ENCODE data around the gene SAP30L. TPM values are rescaled to one million over a fixed set of nuclear protein-coding genes. Genes with fewer than 3 reads are reported as not detected.

The SAP30L gene
- total and polyA plus RNA-seq, 7 donors = 9.2 to 35.7 (median 26.0) TPM

DNA sequence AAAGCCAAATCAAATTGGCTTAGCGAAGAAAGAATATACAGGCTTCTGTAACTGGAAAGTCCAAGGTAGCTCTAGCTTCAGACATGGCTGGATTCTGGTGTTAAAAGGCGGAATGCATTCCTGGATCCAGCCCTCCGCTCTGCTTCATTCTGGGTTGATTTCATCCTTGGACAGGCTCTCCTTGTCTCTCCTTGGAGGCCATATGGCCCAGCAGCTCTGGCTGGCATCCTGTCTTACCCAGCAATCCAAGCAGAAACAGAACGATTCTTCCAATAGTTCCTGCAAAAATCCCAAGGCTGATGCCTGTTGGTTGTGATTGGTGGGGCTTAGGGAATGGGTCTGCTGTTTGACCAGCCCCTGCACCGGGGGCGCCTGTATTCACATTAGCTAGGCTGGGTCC is 37.0 kb upstream of the SAP30L start:
- Histone ChIP-seq H3K4me1 (peaks cover 8% of the 10 kb centered on the region), H3K36me3 (ENCODE audit: insufficient read depth in 1 of 2, low read depth in 1 of 2) (peaks cover 0 to 11% of the 10 kb centered on the region in 2 donors), H3K27ac (no peak overlapping the region), H3K4me3 (no peak overlapping the region), H3K27me3 (ENCODE audit: insufficient read depth in 3 of 3, low read length in 2 of 3) (no peaks in the 10 kb centered on the region), H3K9me3 (no peaks in the 10 kb centered on the region)
- 83 to 86% (median 84%) methylated on average over 6 of the region's 6 CpGs for WGBS, 3 donors
- ATAC-seq = no peak
- no peak for DNase-seq
- intact Hi-C loops (cut with DNase I) = loop anchor here in 1 of 2 donors (5.0 kb wide), 1 partner anchor 222 kb away; no protein-coding TSS in a partner anchor
- TF ChIP-seq, protein P1, sequence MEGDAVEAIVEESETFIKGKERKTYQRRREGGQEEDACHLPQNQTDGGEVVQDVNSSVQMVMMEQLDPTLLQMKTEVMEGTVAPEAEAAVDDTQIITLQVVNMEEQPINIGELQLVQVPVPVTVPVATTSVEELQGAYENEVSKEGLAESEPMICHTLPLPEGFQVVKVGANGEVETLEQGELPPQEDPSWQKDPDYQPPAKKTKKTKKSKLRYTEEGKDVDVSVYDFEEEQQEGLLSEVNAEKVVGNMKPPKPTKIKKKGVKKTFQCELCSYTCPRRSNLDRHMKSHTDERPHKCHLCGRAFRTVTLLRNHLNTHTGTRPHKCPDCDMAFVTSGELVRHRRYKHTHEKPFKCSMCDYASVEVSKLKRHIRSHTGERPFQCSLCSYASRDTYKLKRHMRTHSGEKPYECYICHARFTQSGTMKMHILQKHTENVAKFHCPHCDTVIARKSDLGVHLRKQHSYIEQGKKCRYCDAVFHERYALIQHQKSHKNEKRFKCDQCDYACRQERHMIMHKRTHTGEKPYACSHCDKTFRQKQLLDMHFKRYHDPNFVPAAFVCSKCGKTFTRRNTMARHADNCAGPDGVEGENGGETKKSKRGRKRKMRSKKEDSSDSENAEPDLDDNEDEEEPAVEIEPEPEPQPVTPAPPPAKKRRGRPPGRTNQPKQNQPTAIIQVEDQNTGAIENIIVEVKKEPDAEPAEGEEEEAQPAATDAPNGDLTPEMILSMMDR (IDR thresholded peaks at IDR 0.05) = no peak

DNA sequence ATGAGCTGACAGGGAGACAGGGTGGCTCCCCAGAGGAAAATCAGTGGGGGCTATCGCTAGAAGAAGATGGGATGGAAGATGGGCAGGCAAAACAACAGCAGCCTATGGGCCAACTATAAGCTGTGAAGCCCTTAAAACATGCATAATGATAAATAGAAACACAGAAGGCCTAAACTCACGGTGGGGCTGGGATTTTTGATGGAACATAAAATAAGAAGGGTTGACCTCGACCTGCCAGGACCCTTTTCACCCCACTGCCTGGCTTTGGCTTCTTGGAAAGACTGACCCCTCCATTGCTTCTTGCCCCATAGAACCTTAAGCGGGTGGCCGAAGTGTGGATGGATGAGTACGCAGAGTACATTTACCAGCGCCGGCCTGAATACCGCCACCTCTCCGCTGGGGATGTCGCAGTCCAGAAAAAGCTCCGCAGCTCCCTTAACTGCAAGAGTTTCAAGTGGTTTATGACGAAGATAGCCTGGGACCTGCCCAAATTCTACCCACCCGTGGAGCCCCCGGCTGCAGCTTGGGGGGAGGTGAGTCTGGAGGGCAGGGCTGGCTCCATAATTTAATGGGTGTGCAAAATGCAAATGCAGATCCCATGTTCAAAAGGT is 36.5 kb upstream of the SAP30L start:
- no peaks in the 10 kb centered on the region for H3K9me3 ChIP-seq
- DNase-seq (no peak), ATAC-seq (no peak)
- H3K4me1 ChIP-seq = peaks cover 8% of the 10 kb centered on the region
- H3K27me3 ChIP-seq (ENCODE audit: insufficient read depth in 3 of 3, low read length in 2 of 3) = no peaks in the 10 kb centered on the region
- intact Hi-C loops (cut with DNase I) = loop anchor here in 1 of 2 donors (5.0 kb wide), 1 partner anchor 222 kb away; no protein-coding TSS in a partner anchor
- no peak overlapping the region for H3K27ac ChIP-seq
- H3K4me3 ChIP-seq = no peak overlapping the region
- TF ChIP-seq, protein P1 (IDR thresholded peaks at IDR 0.05) = no peak
- WGBS, 3 donors = 89 to 95% (median 93%) methylated on average over 15 of the region's 15 CpGs
- H3K36me3 ChIP-seq (ENCODE audit: insufficient read depth in 1 of 2, low read depth in 1 of 2) = peaks cover 0 to 11% of the 10 kb centered on the region in 2 donors

DNA sequence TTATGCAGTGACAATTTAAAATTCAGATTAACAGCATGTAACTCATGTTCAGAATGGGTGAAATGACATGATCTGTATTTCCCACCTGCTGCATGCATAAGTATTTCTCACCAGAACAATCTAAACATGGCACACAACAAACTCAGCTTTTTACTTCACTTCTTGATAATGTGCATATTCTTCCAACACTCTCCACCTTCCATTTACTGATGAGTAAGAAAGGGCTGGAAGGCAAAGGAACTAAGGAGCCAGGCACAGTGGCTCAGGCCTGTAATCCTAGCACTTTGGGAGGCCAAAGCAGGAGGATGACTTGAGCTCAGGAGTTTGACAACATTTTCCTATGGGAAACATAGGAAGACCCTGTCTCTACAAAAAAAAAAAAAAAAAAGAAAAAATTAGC is 35.8 kb upstream of the SAP30L start:
- Histone ChIP-seq H3K27ac (no peak overlapping the region), H3K27me3 (ENCODE audit: insufficient read depth in 3 of 3, low read length in 2 of 3) (no peaks in the 10 kb centered on the region), H3K36me3 (ENCODE audit: insufficient read depth in 1 of 2, low read depth in 1 of 2) (peaks cover 0 to 11% of the 10 kb centered on the region in 2 donors), H3K9me3 (no peaks in the 10 kb centered on the region), H3K4me3 (no peak overlapping the region), H3K4me1 (peaks cover 4% of the 10 kb centered on the region)
- TF ChIP-seq, protein P1 (IDR thresholded peaks at IDR 0.05) = no peak
- no peak for DNase-seq
- no peak for ATAC-seq
- intact Hi-C loops (cut with DNase I) = no loop called here

DNA sequence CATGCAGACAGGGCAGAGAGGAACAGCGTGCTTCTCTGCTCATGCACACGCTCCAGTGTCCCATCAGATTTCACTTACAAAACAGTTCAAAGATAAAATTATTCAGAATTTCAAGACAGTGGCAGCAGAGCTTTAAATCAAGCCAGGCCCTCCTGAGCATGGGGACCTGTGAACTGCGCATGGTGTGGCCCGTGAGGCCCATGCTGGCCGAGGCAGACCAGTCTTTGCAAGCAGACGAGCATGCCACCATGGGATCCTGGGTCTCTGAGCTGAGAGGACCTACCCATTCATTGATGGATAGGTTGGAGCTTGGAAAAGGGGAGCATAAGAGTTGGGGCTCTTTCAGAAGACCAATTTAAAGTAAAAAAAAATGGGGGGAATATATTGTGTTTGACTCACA is 35.0 kb upstream of the SAP30L start:
- intact Hi-C loops (cut with DNase I) = no loop called here
- ATAC-seq (no peak), DNase-seq (no peak)
- 81 to 91% (median 88%) methylated on average over 6 of the region's 6 CpGs for WGBS, 3 donors
- no peaks in the 10 kb centered on the region for H3K9me3 ChIP-seq
- TF ChIP-seq, protein P1 (IDR thresholded peaks at IDR 0.05) = no peak
- peaks cover 0 to 14% of the 10 kb centered on the region in 2 donors for H3K36me3 ChIP-seq (ENCODE audit: insufficient read depth in 1 of 2, low read depth in 1 of 2)
- no peak overlapping the region for H3K4me3 ChIP-seq
- no peak overlapping the region for H3K27ac ChIP-seq
- H3K27me3 ChIP-seq (ENCODE audit: insufficient read depth in 3 of 3, low read length in 2 of 3) = no peaks in the 10 kb centered on the region
- no peaks in the 10 kb centered on the region for H3K4me1 ChIP-seq

DNA sequence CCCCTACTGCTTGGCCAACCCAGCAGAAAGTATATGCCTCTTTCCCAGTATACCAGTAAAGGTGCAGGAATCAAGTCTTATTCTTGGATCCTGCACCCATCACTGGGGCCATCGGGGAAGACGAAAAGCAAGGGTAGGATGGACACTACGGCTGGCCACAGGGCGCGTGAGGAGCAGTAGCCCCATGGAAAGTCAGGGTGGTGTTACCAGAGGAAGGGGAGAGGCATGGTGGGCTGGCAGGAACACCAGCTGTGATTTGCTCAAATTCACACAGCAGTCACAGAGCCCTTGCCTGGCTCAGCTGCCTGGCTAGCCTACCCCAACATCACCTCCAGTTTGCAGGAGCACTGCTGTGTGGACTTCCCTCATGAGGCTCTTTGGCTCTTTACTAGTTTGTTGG is 34.5 kb upstream of the SAP30L start:
- TF ChIP-seq, protein P1 (IDR thresholded peaks at IDR 0.05) = no peak
- DNase-seq (no peak), ATAC-seq (no peak)
- intact Hi-C loops (cut with DNase I) = no loop called here
- 96 to 97% (median 97%) methylated on average over 5 of the region's 5 CpGs for WGBS, 3 donors
- Histone ChIP-seq H3K36me3 (ENCODE audit: insufficient read depth in 1 of 2, low read depth in 1 of 2) (peaks cover 0 to 18% of the 10 kb centered on the region in 2 donors), H3K4me3 (no peak overlapping the region), H3K9me3 (no peaks in the 10 kb centered on the region), H3K27ac (no peak overlapping the region), H3K4me1 (no peaks in the 10 kb centered on the region), H3K27me3 (ENCODE audit: insufficient read depth in 3 of 3, low read length in 2 of 3) (no peaks in the 10 kb centered on the region)
